Globus pallidus (tissue), 1 donor: ENCODE data around the gene ASB18.

Experiments
- DNase-seq: peaks from one replicate; pipeline ENCODE4 v3.0.0-alpha.2; 2015; ENCODE audit warnings: low spot score

Gene ASB18

GRCh38 chr2:236173729-236174607, 90.2 kb downstream of the ASB18 start:
- DNase-seq, result no peak

GRCh38 chr2:236173036-236173728, 91.0 kb downstream of the ASB18 start:
- DNase-seq, result no peak

GRCh38 chr2:236172255-236173035, 91.8 kb downstream of the ASB18 start:
- DNase-seq, result no peak

GRCh38 chr2:236171680-236172254, 92.4 kb downstream of the ASB18 start:
- DNase-seq, result peak; percentile 50

GRCh38 chr2:236171181-236171679, 93.0 kb downstream of the ASB18 start:
- no peak for DNase-seq

- DNase-seq, result no peak
Measured at GRCh38 chr2:236170590-236171165, 93.5 kb downstream of the ASB18 start.

- no peak for DNase-seq
Measured at GRCh38 chr2:236169741-236170589, 94.2 kb downstream of the ASB18 start.

- peak; percentile 49 for DNase-seq
Measured at GRCh38 chr2:236169151-236169721, 95.0 kb downstream of the ASB18 start.

- DNase-seq, result peak; percentile 51
Measured at GRCh38 chr2:236168110-236169080, 95.8 kb downstream of the ASB18 start, which contains the start of gene GBX2. Gene GBX2, minus strand, starts transcription at chr2:236168386. Its CDS starts 415 bp downstream, at chr2:236167971.

GRCh38 chr2:236167297-236168109, 96.7 kb downstream of the ASB18 start:
- no peak for DNase-seq

- DNase-seq, result no peak
Measured at GRCh38 chr2:236166796-236167296, 97.4 kb downstream of the ASB18 start.

GRCh38 chr2:236165842-236166795, 98.1 kb downstream of the ASB18 start:
- no peak for DNase-seq

GRCh38 chr2:236164925-236165841, 99.0 kb downstream of the ASB18 start:
- DNase-seq, result no peak

- DNase-seq, result no peak
Measured at GRCh38 chr2:236164201-236164924, 99.8 kb downstream of the ASB18 start.
